Progenitor cell of endocrine pancreas (in vitro differentiated cells): ENCODE results near the gene AGPAT4. TPM values are rescaled to one million over a fixed set of nuclear protein-coding genes. Genes with fewer than 3 reads are reported as not detected.

Experiments
- DNase-seq: peaks from one replicate; pipeline ENCODE4 v3.0.0; 2021; ENCODE audit warnings: low spot score; ENCODE audit not compliant: unreplicated experiment
- H3K27ac Mint-ChIP-seq: 2 replicates; pipeline ENCODE4 v1.8.0; 2021; ENCODE audit warnings: mild to moderate bottlenecking, moderate library complexity, mixed read lengths
- H3K27me3 Mint-ChIP-seq: 2 replicates; pipeline ENCODE4 v1.8.0; 2021; ENCODE audit warnings: mixed read lengths
- H3K36me3 Mint-ChIP-seq: 2 replicates; pipeline ENCODE4 v1.8.0; 2022; ENCODE audit warnings: mixed read lengths; ENCODE audit not compliant: insufficient read depth
- H3K4me1 Mint-ChIP-seq: 2 replicates; pipeline ENCODE4 v1.8.0; 2021; ENCODE audit warnings: low read depth, mixed read lengths
- H3K4me3 Mint-ChIP-seq: 2 replicates; pipeline ENCODE4 v1.8.0; 2021; ENCODE audit warnings: low read depth, mild to moderate bottlenecking, moderate library complexity, mixed read lengths
- H3K9me3 Mint-ChIP-seq: 2 replicates; pipeline ENCODE4 v1.8.0; 2021; ENCODE audit warnings: low read depth, mixed read lengths
- CTCF ChIP-seq: fragments of 200-600 bp; sonication (generic); IDR thresholded peaks from one replicate; pipeline ENCODE4 v1.5.0; 2021; ENCODE audit warnings: antibody characterized with exemption, mild to moderate bottlenecking; ENCODE audit not compliant: unreplicated experiment
- total RNA-seq: library from RNA; stranded (reverse); gene quantifications from 2 replicates; pipeline ENCODE4 v1.2.1, GENCODE V29; 2021

Gene AGPAT4
- total RNA-seq, 1 donor from 2014 or later: 43.7 TPM

- peak overlapping the region; percentile 27 for H3K27ac Mint-ChIP-seq
- H3K36me3 Mint-ChIP-seq: peaks cover 10% of the 10 kb centered on the region
- DNase-seq: no peak
Measured at GRCh38 chr6:161200610-161201370, 73.1 kb downstream of the AGPAT4 start.

GRCh38 chr6:161199850-161200249 lies 74.0 kb downstream of the AGPAT4 start:
- Mint-ChIP-seq H3K27ac (peak overlapping the region; percentile 73), H3K27me3 (no peaks in the 10 kb centered on the region), H3K36me3 (peaks cover 7% of the 10 kb centered on the region), H3K4me1 (no peaks in the 10 kb centered on the region), H3K9me3 (no peaks in the 10 kb centered on the region), H3K4me3 (no peak overlapping the region)
- no peak for TF ChIP-seq CTCF
- DNase-seq: no peak

More at GRCh38 chr6:161200610-161201370, 73.1 kb downstream of the AGPAT4 start:
- Mint-ChIP-seq H3K4me3 (no peak overlapping the region), H3K27me3 (no peaks in the 10 kb centered on the region), H3K9me3 (no peaks in the 10 kb centered on the region), H3K4me1 (peaks cover 2% of the 10 kb centered on the region)
- peak; percentile 24 for TF ChIP-seq CTCF

GRCh38 chr6:161198783-161199460 lies 74.9 kb downstream of the AGPAT4 start:
- Mint-ChIP-seq H3K27ac (no peak overlapping the region), H3K9me3 (peaks cover 3% of the 10 kb centered on the region), H3K4me1 (no peaks in the 10 kb centered on the region), H3K36me3 (peaks cover 13% of the 10 kb centered on the region), H3K4me3 (no peak overlapping the region), H3K27me3 (no peaks in the 10 kb centered on the region)
- no peak for DNase-seq
- TF ChIP-seq CTCF: no peak

GRCh38 chr6:161198176-161198575 lies 75.7 kb downstream of the AGPAT4 start:
- Mint-ChIP-seq H3K9me3 (peaks cover 4% of the 10 kb centered on the region), H3K27me3 (no peaks in the 10 kb centered on the region), H3K4me3 (no peak overlapping the region), H3K36me3 (peaks cover 13% of the 10 kb centered on the region), H3K27ac (no peak overlapping the region), H3K4me1 (no peaks in the 10 kb centered on the region)
- no peak for TF ChIP-seq CTCF
- DNase-seq: no peak

GRCh38 chr6:161195386-161195785 lies 78.5 kb downstream of the AGPAT4 start:
- TF ChIP-seq CTCF: no peak
- Mint-ChIP-seq H3K36me3 (peaks cover 20% of the 10 kb centered on the region), H3K4me3 (no peak overlapping the region), H3K9me3 (peaks cover 12% of the 10 kb centered on the region), H3K4me1 (peaks cover 2% of the 10 kb centered on the region), H3K27ac (no peak overlapping the region), H3K27me3 (no peaks in the 10 kb centered on the region)
- no peak for DNase-seq
